HG02981 (cell line): Measurements from ENCODE around the gene POR.

Source experiments
- ATAC-seq: cut with Tn5 transposase; IDR thresholded peaks from one replicate; pipeline ENCODE4 v1.9.1; 2021; ENCODE audit warnings: mild to moderate bottlenecking, moderate library complexity; ENCODE audit not compliant: unreplicated experiment

The POR gene

GRCh38 chr7:75971309-75971960, 56.5 kb downstream of the POR start:
- ATAC-seq = no peak

- no peak for ATAC-seq
Observed at GRCh38 chr7:75971961-75972763, 57.2 kb downstream of the POR start.

GRCh38 chr7:75977743-75978142, 62.8 kb downstream of the POR start:
- ATAC-seq = no peak

GRCh38 chr7:75979759-75980429, 64.9 kb downstream of the POR start:
- ATAC-seq = no peak

- no peak for ATAC-seq
Observed at GRCh38 chr7:75980430-75981202, 65.7 kb downstream of the POR start.

- no peak for ATAC-seq
Observed at GRCh38 chr7:75981203-75981452, 66.2 kb downstream of the POR start.

- no peak for ATAC-seq
Observed at GRCh38 chr7:75981453-75982305, 66.7 kb downstream of the POR start.

- ATAC-seq = no peak
Observed at GRCh38 chr7:75982306-75983064, 67.5 kb downstream of the POR start.

- no peak for ATAC-seq
Observed at GRCh38 chr7:75983471-75984129, 68.6 kb downstream of the POR start.

- no peak for ATAC-seq
Observed at GRCh38 chr7:75984130-75985008, 69.4 kb downstream of the POR start.

GRCh38 chr7:75985009-75985517, 70.1 kb downstream of the POR start:
- ATAC-seq = no peak

- ATAC-seq = no peak
Observed at GRCh38 chr7:75985518-75986146, 70.7 kb downstream of the POR start.

GRCh38 chr7:75986147-75986781, 71.3 kb downstream of the POR start:
- ATAC-seq = no peak

GRCh38 chr7:75987026-75987804, 72.3 kb downstream of the POR start:
- no peak for ATAC-seq

GRCh38 chr7:75987805-75988567, 73.0 kb downstream of the POR start:
- ATAC-seq = no peak
